Vagina (tissue), 2 donors: ENCODE data around the gene RSAD2.

Experiments
- POLR2A ChIP-seq, 2 donors: fragments of 450-650 bp; IDR thresholded peaks; one replicate each; pipeline ENCODE4 v1.6.1; 2017; ENCODE audit warnings: antibody characterized with exemption in 2 of 2, mild to moderate bottlenecking in 2 of 2, moderate library complexity in 2 of 2
- POLR2AphosphoS5 ChIP-seq, 2 donors: sonication (generic); formaldehyde crosslinking; IDR thresholded peaks; one replicate each; pipeline ENCODE4 v1.9.0; 2017; ENCODE audit warnings: antibody characterized with exemption in 2 of 2, mild to moderate bottlenecking in 2 of 2, low read depth in 1 of 2; ENCODE audit not compliant: insufficient read depth in 1 of 2
- TF ChIP-seq, protein P1 (sequence below), 3 experiments: fragments of 450-650 bp in 2 of 3; fragments of 200-600 bp in 1 of 3; sonication (generic) in 1 of 3; IDR thresholded peaks; one replicate each; pipeline ENCODE4 v1.5.1; 2017 to 2019; ENCODE audit warnings: antibody characterized with exemption in 3 of 3, mild to moderate bottlenecking in 2 of 3, moderate library complexity in 2 of 3

DNA sequence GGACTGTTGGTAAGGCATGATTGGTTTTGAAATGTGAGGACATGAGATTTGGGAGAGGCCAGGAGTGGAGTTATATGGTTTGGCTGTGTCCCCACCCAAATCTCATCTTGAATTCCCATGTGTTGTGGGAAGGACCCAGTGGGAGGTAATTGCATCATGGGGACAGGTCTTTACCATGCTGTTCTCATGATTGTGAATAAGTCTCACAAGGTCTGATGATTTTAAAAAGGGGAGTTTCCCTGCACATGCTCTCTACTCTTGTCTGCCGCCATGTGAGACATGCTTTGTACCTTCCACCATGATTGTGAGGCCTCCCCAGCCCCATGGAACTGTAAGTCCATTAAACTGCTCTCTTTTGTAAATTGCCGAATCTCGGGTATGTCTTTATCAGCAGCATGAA is 17.3 kb upstream of the RSAD2 start:
- TF ChIP-seq, protein P1, sequence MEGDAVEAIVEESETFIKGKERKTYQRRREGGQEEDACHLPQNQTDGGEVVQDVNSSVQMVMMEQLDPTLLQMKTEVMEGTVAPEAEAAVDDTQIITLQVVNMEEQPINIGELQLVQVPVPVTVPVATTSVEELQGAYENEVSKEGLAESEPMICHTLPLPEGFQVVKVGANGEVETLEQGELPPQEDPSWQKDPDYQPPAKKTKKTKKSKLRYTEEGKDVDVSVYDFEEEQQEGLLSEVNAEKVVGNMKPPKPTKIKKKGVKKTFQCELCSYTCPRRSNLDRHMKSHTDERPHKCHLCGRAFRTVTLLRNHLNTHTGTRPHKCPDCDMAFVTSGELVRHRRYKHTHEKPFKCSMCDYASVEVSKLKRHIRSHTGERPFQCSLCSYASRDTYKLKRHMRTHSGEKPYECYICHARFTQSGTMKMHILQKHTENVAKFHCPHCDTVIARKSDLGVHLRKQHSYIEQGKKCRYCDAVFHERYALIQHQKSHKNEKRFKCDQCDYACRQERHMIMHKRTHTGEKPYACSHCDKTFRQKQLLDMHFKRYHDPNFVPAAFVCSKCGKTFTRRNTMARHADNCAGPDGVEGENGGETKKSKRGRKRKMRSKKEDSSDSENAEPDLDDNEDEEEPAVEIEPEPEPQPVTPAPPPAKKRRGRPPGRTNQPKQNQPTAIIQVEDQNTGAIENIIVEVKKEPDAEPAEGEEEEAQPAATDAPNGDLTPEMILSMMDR (IDR thresholded peaks at IDR 0.05): no peak
- no peak for TF ChIP-seq POLR2A (IDR thresholded peaks at IDR 0.05)
- no peak for TF ChIP-seq POLR2AphosphoS5 (IDR thresholded peaks at IDR 0.05; ENCODE audit: insufficient read depth in 1 of 2, low read depth in 1 of 2)
